HG02970 (cell line): ENCODE results near the gene GNPTG.
"Not testable (repeated sequence)": the region's sequence is repeated elsewhere in the genome, so short reads cannot be mapped to it uniquely, and the experiment has no call there.

ENCODE experiments used
- ATAC-seq: cut with Tn5 transposase; IDR thresholded peaks from one replicate; pipeline ENCODE4 v1.9.1; 2021; ENCODE audit warnings: mild to moderate bottlenecking, moderate library complexity, moderate number of reproducible peaks; ENCODE audit not compliant: unreplicated experiment, low FRiP score

Gene GNPTG

GRCh38 chr16:1317479-1318267, 34.1 kb upstream of the GNPTG start:
- no peak for ATAC-seq

- no peak for ATAC-seq
These were observed 33.5 kb upstream of the GNPTG start for GRCh38 chr16:1318268-1318545.

- ATAC-seq = no peak
These were observed 32.7 kb upstream of the GNPTG start for GRCh38 chr16:1319041-1319440.

DNA sequence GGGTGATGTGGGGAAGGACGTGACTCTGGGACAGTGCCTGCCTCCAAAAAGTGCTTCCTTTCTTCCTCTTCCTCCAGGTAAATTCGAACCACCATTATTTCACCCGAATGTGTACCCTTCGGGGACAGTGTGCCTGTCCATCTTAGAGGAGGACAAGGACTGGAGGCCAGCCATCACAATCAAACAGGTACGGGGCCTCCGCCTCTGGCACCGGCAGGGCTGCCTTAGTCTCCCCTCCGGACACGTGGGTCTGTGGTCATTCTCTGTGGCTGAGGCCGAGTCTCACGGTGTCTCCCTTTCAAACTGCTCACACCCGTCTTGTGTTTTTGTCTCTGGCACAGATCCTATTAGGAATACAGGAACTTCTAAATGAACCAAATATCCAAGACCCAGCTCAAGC, 31.6 kb upstream of the GNPTG start:
- ATAC-seq = no peak

GRCh38 chr16:1320658-1321240, 31.0 kb upstream of the GNPTG start:
- ATAC-seq = no peak

- no peak for ATAC-seq
These were observed 29.3 kb upstream of the GNPTG start for GRCh38 chr16:1322407-1322806.

DNA sequence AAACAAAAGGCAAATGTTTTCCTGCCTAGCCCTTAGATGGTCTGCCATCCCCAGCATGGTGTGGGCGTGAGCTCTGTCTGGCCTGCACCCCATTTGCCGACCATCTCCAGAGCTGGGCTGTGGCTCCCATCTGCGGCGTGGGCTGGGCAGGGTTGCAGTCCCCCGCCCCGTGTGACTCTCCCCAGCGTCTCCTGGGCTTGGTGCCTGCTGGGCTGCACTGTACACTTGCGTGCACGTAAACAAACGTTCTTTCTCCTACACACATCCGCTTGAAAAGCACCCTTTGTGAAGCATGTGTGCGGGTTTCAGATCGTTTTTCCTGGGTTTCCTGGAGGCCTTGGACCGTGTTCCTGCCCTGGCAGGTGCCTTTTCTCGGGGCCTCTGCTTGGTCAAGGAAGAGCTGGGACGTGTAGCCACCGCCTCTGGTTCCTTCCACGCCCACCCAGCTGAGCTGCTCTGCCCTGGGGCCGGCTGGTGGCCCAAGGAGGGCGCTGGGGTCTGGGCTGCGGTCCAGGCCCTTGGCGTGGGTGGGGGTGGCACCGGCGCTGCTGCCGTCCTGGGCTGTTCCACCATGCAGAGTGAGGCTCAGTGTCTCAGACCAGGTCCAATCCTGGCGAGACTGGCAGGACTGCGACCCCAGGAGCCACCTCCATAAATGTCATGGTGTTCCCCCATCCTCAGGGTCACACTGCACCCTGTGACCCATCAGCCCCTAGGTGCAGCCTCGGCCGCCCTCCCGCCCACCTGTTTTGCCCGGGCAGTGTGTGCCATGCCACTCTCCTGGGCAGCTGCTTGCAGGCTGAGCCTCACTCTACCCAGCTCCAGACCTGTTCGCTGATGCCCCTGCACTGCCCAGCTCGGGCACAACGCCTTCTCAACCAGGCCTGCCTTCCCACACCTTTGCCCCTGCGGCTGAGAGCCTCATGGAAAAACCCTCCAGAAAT, 28.2 kb upstream of the GNPTG start:
- no peak for ATAC-seq

- ATAC-seq = no peak
These were observed 27.4 kb upstream of the GNPTG start for GRCh38 chr16:1324286-1324826.

DNA sequence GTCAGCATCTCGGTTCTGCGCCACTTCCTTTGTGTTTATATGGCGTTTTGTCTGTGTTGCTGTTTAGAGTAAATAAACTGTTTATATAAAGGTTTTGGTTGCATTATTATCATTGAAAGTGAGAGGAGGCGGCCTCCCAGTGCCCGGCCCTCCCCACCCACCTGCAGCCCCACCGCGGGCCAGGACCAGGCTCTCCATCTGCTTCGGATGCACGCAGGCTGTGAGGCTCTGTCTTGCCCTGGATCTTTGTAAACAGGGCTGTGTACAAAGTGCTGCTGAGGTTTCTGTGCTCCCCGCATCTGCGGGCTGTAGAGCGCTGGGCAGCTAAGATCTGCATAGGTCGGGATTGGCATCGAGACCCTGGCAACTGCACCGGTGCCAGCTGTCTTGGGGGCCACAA, 26.5 kb upstream of the GNPTG start:
- no peak for ATAC-seq

DNA sequence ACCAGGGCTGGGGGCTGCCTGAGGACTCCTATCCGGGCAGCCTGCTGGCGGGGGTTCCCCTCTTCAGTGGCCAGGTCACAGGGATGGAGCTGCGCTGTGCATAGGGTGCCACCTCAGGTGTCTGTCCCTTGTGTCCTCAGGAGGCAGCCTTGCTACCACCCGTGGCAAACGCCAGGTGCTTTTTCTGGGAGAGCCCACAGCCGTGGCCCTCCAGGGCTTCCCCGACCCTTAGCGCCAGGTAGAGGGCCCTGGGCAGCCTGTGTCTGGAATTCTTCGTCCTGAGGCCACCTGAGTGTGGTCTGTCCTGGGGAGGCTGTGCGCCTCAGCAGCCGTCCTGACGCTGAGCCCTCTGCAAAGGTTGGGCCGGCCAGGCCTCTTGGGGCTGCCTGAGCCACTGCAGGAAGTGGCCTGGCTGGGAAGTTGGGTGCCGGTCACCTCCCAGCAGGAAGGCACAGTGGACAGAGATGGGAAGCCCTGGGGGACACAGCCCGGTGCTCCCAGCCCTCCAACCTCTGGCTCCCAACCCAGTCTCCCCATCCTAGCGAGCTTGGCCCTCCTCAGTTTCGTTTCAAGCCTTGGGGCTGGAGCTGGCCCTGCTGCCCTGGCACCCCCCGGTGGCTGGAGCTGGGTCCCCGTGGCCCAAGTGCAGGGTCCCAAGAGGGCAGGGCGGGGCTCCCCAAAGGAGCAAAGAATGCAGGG, 25.9 kb upstream of the GNPTG start:
- ATAC-seq = no peak

- no peak for ATAC-seq
These were observed 25.3 kb upstream of the GNPTG start for GRCh38 chr16:1326391-1326790.

DNA sequence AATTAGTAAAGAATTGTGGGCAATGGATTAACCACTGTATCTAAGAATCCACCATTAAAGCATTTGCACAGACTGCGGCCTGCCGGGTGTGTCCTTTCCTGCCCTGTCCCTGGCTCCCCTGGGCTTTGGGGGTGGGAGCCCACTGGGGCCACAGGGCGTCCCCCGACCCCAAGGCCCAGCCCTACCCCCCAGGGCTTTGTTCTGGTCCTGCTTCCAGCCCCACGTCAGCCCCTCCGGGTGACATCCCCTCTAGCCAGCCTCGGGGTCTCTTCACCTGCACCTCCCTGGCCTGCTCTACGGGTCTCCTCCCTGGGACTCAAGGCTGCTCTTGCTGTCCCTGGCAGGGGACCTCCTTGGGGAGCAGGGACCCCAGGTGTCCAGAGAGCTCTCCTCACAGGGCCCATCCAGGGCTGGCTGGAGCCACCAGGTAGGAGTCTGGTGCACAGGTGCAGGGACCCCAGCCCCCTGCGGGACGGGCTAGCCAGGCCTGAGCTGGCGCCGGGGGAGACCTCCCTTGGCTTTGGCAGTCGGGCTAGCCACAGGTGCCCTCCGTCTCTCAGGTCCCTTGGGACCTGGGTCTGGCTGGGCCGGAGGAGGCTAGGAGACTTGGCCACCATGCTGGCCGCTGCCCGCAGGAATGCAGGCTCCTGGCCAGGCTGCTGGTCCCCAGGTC, 24.6 kb upstream of the GNPTG start:
- no peak for ATAC-seq

DNA sequence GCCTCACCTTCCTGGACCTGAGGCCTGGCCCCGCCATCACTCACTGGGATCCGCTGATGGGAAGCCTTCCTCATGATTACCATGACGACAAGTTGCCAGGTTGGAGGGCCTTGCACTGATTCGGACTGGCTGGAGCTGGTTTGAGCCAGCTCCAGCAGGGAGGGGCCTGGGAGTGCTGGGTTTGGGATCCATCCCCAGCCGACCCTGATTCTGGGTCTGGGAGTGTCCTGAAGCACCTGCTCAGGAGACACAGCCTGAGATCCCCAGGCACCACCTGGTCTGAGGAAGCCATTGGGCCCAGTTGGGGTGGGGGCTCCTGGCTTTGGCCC, 24.1 kb upstream of the GNPTG start:
- ATAC-seq = no peak

GRCh38 chr16:1328136-1328535, 23.6 kb upstream of the GNPTG start:
- ATAC-seq = not testable (repeated sequence)

DNA sequence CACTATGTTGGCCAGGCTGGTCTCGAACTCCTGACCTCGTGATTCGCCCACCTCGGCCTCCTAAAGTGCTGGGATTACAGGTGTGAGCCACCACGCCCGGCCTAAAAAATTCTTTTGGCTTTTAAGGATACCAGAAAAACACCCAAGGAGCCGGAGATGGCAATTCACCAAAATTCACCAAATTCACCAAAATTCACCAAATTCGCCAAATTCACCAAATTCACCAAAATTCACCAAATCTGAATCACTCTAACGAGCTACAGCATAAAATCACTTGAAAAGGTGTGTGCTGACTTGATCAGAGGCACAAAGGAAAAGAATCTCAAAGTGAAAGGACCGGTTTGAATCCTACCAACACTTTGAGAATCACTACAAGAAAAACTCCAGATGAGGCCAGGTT, 22.8 kb upstream of the GNPTG start:
- ATAC-seq = not testable (repeated sequence)

- no peak for ATAC-seq
These were observed 21.3 kb upstream of the GNPTG start for GRCh38 chr16:1330260-1330914.

DNA sequence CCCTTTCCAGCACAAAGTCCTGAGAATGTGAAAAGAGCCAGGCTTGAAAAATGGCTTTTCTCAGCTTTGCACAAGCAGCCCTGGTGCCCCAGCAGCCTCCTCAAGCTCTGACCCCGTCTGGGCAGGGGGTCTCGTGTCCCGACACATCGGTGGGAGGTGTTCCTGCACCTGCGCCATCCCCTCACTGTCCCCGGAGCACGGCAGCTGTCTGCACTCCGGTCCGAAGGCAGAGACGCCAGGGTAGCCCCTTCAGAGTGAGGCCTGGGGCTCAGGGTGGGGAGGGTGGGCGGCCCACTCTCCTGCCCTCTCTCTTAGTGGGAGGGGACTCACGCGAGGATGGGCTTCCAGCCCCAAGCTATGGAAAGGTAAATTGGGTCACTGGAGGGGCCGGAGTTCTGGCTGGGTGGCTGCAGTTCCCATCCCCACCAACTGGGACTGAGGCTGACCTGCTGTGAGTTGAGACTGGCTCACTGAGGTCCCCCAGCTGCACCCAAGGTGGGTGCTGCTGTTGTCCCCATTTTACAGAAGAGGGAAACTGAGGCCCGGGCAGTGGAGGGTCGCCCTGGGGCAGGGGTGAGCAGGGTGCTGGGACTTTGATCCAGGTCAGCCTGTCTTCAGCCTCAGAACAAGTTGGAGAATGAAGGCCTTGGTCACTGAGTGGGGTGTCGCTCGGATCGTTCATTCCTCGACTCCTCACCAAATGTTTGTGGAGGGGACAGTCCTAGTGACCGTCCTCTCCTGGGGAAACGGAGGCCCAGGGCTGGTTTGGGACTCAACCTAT, 20.6 kb upstream of the GNPTG start:
- ATAC-seq = no peak

GRCh38 chr16:1331712-1332617, 19.8 kb upstream of the GNPTG start:
- no peak for ATAC-seq
